ENCODE measurements around the gene POU2F2.

DNA sequence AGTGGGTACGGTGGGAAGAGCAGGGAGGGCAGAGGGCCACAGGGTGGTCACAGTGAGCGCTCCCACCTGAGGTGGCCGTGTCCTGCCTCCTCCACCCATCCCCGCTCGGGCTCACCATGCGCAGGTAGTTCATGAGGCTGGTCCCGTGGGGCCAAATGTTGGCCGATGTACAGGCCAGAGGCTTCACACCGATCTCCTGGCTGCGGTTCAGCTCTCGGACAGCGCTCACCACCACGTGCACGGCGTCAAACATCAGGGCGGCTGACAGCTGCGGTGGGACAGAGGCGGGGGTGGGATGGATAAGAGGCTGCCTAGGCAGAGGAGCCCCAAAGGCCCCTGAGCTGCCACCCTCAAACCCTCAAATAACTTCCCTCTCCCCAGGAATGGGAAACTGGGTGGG is 78.0 kb downstream of the POU2F2 start:
- TF ChIP-seq, protein P1, sequence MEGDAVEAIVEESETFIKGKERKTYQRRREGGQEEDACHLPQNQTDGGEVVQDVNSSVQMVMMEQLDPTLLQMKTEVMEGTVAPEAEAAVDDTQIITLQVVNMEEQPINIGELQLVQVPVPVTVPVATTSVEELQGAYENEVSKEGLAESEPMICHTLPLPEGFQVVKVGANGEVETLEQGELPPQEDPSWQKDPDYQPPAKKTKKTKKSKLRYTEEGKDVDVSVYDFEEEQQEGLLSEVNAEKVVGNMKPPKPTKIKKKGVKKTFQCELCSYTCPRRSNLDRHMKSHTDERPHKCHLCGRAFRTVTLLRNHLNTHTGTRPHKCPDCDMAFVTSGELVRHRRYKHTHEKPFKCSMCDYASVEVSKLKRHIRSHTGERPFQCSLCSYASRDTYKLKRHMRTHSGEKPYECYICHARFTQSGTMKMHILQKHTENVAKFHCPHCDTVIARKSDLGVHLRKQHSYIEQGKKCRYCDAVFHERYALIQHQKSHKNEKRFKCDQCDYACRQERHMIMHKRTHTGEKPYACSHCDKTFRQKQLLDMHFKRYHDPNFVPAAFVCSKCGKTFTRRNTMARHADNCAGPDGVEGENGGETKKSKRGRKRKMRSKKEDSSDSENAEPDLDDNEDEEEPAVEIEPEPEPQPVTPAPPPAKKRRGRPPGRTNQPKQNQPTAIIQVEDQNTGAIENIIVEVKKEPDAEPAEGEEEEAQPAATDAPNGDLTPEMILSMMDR (IDR thresholded peaks at IDR 0.05; ENCODE audit: borderline replicate concordance, extremely low read depth, low read length, poor library complexity, severe bottlenecking) = no peak
- TF ChIP-seq EZH2 (IDR thresholded peaks at IDR 0.05; ENCODE audit: borderline replicate concordance, low read depth, low read length, severe bottlenecking) = no peak
